Erythroblast (primary cell): ENCODE measurements around the gene SEMA7A.

ENCODE experiments used
- GATA1 ChIP-seq: IDR thresholded peaks from 2 replicates; pipeline ENCODE4 v1.6.1; 2011; ENCODE audit warnings: low read depth, mild to moderate bottlenecking, control low read depth, low read length, moderate library complexity
- POLR2A ChIP-seq: IDR thresholded peaks from 2 replicates; pipeline ENCODE4 v1.6.1; 2011; ENCODE audit warnings: mild to moderate bottlenecking, low read length

- TF ChIP-seq POLR2A (no peak), GATA1 (no peak)
These were observed 71.3 kb downstream of the SEMA7A start for GRCh38 chr15:74362482-74362881.
